NCI-H524 treated with DMSO at 0.1 percent for 48 hours (cell line): ENCODE data around the gene NEO1.
"Not testable (repeated sequence)": the region's sequence is repeated elsewhere in the genome, so short reads cannot be mapped to it uniquely, and the experiment has no call there.

ENCODE experiments used
- DNase-seq: peaks from one replicate; lab custom pipeline; 2025; lab: John Stamatoyannopoulos, UW

The NEO1 gene

DNA sequence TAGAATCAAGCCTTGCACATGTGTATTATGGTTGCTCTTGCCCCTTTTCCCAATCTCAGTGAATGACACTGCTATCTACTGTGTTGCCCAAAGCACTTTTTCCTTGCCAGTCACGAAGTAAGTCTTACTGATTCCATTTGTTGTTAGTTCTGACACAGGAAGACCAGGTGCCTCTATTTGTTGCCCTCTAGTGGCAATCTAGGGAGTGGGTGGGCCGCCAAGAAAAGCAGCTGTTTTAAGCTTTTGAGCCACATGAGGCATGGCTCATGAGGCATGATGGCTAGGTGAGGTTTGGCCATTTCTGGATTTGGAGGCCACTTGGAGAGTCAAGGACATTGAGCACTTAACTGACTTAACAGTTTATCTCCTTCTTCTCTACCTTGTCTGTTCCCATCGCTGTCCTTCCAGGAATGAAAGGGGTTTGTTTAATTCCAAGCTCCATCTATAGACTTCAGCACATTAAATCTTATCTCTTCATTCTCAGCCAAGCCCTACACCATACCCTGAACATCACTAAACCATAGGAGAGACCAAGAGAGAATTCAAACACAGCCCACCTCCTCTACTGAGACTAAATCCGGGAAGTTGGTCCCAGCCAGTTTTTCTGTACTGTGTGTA is 213.4 kb downstream of the NEO1 start:
- DNase-seq, result peak; percentile 23

DNA sequence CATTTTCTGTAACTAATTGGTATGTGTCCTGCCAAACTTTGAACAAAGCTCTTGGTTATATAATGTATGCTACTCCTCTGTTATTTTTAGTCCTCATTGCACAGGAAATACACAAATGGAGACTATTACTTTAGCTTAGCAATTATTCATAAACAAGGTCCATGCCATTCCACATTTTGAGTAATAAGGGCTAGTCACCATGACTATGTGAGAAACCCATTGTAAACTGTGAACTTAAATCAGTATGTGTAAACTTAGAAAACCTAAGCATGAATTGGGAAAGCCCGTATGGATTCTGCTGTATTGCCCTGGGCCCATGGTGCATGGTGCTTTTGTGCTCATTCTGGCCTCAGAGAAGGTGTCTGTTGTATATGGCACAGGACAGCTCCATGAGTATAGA is 216.2 kb downstream of the NEO1 start:
- DNase-seq, result no peak

DNA sequence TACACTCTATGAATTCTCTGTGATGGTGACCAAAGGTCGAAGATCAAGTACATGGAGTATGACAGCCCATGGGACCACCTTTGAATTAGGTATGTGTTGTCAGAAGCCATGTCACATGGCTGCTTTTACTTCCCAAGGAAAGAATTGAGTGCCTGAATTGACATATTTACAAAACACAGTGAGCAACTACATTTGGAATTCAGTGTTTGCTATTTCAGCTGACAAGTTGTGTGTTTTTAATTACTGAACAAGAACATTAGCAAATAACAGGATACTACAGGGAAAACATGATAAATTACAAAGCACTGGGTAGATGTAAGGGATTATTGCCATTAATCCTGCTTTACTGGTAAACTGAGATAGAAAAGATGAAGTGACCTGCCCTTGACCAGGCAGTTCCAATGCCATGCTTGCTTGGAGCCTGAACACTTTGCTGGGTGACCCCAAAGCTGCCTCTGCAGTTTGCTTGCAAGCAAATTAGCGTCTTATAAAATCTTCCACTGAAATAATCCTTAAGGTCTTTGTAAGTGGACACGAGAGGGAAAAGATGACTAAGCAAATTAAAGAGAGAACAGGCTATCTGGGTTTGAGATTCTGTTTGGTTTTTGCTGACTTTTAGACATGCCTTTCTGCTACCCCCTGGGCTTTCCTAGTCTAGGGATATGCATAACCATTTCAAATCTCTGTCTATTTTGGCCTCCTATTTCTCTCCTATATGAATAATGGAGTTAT is 218.3 kb downstream of the NEO1 start:
- no peak for DNase-seq

DNA sequence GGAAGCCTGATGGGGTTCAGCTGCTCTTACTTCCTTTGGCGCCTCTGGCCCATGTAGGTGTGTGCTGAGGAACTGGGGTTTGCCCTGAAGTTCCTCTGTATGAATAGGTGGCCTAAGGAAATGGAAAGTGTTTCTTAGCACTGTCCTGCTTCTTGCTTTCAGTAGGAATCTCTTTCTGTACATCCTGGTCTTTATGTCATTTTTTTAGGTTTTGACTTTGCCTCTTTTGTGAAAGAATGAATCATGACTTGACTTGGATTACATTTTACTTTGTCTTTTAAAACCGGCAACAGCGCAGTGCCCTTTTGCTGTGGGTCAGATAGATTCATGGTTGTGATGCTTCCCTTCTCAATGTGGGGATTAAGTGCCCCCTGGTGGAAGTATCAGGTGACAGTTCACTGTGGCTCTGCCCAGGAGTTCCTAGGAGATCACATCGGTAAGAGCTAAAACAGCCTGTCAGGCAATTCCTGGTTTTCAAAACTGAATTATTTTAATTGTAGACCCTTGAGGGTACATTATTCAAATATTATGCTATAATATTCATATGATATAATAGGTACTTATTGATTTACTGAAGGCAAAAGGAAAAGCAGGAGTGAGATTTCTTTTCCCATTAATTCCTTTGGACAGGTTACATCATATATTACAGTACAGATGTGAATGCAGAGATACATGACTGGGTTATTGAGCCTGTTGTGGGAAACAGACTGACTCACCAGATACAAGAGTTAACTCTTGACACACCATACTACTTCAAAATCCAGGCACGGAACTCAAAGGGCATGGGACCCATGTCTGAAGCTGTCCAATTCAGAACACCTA is 221.1 kb downstream of the NEO1 start:
- peak; percentile 21 for DNase-seq

DNA sequence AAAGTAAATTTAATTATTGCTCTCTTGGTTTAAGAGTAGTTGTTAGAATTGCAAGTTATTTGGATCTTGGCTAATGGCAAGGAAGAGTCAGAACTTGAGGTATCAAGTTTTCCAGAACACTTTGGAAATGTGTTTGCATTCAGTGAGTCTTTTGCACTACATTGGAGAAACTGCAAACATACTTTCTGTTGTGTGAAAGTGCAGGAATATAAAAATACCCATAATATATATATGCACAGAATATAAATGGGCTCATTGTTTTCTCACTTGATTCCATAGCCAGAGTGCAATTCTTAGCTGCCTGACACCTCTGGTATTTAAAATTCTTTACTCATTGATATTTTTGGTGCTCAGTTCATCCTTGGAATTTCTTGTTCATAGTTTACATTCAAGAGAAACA is 223.6 kb downstream of the NEO1 start:
- DNase-seq, result no peak

DNA sequence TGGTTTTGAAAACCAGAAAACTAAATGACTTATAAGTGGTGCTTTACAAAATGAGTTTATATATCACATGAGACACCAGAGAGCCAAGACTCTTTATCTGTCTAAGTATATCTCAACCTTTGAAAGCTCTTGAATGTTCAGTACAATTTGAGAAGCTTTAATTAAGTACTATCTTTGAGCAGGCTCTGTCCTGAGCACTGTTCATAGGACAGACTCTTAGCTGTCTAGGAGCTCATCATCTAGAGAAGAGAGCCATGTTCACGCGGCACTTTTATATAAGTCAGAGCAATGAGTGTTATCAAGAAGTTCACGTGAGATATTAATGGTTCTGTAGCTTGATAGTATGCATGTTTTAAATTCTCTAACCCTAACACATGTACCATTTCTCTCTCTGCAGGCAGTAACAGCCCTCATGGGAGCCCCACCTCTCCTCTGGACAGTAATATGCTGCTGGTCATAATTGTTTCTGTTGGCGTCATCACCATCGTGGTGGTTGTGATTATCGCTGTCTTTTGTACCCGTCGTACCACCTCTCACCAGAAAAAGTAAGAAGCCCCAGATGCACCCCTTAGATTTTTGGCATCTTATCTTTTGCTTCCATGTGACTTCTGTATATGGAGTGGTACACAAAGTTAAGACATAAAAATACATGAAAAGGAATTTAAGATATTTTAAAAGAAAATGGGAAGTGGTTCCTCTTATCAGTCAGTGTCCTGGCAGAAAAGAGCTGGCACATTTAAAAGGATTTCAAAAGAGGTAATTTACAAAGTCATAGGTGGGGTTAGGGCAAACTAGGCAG is 230.5 kb downstream of the NEO1 start:
- DNase-seq, result no peak

DNA sequence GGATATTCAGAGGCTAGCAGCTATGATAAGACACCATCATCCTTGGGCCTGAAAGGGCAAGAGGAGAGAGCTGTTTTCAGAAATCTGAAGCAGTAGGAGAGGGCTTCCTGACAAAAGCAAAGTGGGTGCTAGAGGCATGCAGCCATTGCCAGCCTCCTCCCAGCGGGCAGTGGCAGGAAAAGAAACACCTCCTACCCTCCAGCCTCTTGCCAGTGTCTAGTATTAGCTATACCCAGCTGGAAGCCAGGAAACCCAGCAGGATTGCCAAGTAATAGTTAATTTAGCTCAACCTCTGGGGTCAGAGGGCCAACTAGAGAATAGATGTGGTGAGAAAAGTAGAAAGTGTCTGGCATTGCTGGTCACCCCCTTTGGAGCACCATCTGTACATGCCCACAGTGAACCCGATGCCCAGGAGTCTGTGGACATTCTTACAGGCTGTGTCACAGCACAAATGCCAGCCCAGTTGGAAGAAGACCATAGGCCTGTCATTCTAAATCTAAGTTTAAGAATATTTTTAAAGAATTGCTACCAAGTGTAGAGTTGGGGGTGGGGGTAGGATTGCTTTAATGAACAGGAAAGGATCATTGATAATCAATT is 231.2 kb downstream of the NEO1 start:
- no peak for DNase-seq

DNA sequence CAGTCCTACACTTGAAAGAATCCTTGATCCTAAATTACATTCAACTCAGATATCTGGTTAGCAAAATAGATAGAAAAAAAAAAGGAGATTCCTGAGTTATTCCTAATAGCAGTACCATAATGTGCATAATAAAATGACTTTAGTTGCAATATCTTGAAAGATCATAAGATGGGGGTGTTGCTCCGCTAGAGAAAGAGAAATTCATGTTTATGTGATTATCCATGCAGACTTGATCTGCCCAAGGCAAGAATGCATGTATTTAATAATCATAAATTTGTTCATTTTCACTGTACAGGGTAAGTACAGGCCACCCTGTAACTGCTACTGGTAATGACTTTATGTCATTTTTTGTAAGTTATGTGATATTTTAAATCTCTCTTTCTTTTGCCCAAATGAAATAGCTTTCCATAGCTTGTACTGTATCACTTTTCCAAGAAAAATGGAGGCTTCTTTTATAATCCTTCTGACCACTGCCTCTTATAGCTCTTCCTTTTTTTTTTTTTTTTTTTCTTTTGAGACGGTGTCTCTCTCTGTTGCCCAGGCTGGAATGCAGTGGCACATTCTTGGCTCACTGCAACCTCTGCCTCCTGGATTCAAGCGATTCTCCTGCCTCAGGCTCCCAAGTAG is 231.9 kb downstream of the NEO1 start:
- peak; percentile 7 for DNase-seq

DNA sequence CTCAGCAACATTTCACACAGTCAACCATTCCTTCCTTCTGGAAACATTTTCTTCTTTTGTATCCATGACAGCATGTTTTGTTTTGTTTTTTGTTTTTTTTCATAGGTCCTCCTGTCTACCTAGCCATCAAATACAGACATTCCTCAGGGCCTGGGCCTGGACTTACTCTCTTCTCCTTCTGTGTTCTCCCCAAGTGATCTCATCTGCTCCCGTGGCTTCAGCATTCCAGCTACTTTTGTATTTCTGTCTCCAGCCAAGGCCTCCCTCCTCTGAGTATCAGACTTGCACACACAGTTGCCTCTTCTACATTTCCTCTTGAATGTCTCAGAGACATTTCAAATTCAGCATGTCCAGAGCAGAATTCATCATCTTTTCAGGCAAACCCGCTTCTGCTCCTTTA is 234.0 kb downstream of the NEO1 start:
- DNase-seq, result no peak

DNA sequence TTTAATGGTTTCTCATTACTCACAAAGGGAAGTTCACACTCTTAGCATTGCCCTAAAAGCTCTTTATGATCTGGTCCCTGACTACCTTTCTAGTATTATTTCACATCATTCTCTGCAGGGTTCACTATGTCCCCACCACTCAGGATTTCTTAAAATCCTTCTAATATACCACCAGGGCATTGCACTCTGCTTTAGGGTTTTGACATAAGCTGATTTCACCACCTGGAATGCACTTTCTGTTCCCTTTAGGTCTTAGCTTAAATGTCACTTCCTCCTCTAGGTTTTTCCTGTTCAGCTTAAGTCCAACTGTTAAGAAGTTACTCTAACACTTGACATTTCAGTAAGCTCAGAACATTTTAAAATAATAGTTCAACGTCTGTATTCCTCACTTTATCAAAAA is 234.8 kb downstream of the NEO1 start:
- DNase-seq, result no peak

DNA sequence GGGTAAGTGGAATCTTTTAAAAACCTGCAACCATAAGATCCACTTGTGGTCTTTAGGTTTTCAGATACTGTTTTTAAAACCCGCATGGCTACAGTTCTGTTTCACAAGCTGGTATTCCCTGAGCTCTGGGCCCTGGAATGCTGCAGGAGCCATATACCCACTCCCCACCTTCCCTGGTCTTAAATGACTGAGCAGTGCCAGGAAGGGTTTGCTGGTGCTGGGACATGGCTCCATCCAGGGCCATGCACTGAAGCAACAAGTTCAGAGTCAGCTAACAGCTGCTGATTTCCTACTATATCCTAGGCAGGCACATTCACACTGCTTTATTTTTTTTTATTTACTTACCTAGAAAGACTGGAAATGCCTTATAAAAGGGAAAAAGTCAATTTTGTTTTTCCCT is 239.2 kb downstream of the NEO1 start:
- no peak for DNase-seq

DNA sequence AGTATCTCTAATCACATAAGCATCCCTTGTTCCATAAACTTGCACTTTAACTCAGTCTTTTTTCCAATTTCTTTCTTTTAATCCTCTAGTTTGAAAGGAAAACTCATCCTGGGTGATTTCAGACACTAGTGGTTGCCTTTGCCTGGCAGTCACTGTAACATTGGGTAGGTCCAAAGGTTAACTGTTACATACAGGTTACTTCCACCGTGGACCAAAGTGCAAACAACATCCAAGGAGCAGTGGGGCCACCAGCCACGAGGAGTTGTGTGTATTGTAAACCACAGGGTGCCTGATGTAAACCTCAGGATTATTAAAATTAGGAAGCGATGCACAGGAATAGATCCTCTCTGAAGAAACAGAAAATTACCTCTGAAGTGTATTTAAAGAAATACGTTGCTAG is 241.5 kb downstream of the NEO1 start:
- no peak for DNase-seq

DNA sequence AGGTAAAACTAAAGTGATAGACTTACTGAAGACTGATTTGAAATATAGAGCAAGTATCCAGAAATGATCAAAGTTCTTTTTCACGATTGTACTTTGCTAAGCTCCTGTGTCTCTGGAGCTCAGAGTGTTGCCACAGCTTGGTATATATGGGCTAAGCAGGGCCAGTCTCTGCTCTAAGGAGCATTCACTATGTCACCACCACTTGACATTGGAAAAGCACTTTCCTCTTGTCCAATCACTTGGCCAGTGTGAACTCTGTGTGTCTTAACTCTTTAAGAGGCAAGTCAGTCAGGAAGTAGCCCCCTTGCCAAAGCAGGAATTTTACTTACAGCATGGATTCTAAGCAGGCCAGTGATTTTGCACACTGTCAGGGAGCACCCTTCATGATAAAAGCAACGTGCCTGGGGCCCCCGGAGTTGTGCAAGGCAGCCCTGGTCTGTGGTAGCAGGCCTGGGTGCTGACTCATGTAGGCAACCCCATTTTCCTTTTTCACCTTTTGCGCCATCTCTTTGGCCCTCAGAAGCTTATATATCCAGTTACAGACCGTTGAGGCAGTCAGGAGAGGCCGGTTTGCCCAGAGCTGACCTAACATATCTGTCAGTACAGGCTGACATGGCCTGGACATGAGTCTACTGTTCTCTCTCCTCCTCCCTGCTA is 243.5 kb downstream of the NEO1 start:
- DNase-seq, result no peak

DNA sequence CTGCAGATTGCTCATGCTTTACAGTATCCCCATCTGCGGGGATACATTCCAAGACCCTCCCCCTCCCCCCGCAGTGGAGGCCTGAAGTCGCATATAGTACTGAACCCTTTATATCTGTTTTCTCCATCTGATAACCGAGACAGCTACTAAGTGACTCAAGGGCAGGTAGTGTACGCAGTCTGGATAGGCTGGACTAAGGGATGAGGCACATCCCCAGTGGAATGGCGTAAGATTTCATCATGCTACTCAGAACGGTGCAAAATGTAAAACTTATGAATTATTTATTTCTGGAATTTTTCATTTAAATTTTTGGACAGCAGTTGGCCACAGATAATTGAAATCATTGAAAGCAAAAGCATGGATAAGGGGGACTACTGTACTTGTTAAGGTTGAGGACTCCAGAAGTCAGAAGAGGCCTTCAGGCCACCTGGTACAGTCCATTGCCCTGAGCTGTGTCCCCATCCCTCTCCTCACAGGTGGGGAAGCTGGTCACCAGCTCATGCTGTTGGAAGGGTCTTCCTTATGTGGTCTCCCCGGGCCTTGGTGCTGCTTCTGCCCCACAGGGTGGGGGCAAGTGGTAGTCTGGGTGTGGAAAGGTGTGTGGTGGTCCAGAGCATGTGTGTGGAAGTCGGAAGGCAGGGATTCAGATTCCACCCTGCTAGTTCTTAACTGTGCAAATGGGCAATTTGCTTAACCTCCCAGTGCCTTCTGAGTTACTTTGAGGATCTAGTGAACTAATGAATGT is 244.5 kb downstream of the NEO1 start:
- no peak for DNase-seq

DNA sequence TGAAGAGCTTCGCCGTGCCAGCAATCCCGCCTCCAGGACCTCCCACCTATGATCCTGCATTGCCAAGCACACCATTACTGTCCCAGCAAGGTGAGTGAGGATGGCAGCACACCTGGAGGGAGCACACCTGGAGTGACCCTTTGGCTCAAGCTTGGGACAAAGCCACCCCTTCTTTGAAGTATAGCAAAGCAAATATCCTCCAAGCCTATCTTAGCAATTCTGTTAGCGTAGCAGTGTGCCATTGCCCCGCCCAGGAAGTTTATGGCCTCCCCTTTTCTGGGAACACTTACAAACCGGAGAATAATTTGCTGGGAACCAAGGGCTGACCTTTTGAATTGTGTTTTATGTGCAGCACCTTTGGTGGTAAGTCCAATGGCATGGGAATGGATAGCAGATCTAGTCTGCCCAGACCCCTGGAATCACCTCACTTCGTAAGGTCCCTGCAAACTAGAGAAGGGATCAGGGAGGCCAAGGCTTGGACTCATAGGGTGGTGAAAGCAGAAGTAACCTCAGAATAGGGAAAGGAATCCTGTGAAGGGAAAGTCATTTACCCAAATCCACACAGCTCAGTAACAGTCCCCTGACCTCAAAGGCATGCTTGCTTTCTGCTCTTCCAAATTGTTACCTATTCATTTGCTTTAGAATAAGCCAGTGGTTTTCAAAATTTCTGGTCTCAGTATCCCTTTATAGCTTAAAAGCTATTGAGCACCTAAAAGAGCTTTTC is 246.4 kb downstream of the NEO1 start:
- DNase-seq, result no peak

DNA sequence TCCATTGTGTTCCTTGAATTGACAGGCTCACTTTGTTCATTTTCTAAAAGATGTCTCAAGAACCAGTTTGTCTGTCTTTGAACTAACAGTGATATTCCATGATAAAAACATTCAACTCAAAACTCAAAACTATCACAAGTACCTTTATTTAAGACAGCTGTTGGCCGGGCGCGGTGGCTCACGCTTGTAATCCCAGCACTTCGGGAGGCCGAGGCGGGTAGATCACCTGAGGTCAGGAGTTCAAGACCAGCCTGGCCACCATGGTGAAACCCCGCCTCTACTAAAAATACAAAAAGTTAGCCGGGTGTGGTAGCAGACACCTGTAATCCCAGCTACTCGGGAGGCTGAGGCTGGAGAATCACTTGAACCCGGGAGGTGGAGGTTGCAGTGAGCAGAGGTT is 248.0 kb downstream of the NEO1 start:
- not testable (repeated sequence) for DNase-seq

DNA sequence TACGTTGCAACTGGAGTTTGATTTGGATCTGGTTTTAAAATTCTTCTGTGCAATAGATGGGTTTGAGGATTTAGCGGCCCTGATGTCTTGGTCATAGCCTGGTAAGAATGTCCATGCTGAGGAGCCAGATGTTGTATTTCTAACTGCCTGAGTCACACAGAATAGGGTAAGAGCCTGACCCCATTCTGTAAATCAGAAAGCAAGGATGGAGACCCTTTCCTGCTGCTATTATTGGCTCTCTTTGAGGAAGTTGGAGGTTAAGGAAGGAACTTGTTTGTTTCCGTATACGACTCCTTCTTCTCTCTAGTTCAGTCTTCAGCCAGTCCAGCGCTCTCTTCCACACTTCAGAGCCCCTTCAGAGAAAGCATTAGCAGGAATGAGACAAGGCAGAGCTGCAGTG is 251.4 kb downstream of the NEO1 start:
- no peak for DNase-seq

DNA sequence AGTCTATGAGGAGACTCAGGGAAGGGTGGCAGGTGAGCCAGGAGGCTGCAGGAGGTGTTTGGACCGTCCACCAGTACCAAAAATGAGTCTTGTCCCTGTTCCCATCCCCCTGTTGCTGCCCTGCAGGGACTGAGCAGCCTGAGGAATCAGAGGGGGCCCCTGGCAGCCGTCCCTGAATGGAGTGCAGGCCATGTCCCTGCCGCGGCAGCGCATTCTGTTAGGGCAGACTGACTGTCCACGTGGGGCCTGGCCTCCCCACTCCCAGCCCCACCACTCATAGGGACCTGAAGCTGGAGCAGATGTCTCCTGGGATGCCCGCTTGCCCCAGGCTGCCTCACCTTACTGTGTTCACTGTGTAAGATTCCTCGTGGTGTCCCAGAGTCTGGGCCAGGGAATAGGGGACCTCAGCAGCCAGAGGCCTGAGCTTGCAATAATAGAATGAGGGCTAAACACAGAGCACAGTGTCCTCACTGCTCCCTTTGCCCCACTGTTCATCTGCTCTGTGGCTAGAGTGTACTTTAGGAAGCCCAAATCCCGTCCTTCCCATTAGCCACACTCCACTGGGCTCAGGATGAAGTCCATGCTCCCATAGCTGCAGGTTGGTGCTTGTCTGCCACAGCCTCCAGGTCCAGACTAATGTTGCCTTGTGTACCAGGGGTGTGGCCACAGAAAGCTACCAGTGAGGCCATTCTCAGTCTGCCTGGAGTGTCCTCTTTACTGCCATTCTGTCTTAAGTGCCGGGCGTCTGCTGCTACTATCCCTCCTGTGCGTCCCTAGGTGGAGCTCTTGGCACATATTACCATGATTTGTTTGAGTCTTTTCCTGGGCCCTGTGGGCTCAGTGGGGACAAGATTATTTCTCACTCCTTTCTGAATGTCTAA is 253.3 kb downstream of the NEO1 start:
- DNase-seq, result peak; percentile 87
